NCI-H146 treated with DMSO at 0.1 percent for 48 hours (cell line): ENCODE measurements around the gene LHX8.
"Not testable (repeated sequence)": the region's sequence is repeated elsewhere in the genome, so short reads cannot be mapped to it uniquely, and the experiment has no call there.

Source experiments
- DNase-seq: peaks from one replicate; lab custom pipeline; 2025; ENCODE audit not compliant: unreplicated experiment; lab: John Stamatoyannopoulos, UW

Gene LHX8

DNA sequence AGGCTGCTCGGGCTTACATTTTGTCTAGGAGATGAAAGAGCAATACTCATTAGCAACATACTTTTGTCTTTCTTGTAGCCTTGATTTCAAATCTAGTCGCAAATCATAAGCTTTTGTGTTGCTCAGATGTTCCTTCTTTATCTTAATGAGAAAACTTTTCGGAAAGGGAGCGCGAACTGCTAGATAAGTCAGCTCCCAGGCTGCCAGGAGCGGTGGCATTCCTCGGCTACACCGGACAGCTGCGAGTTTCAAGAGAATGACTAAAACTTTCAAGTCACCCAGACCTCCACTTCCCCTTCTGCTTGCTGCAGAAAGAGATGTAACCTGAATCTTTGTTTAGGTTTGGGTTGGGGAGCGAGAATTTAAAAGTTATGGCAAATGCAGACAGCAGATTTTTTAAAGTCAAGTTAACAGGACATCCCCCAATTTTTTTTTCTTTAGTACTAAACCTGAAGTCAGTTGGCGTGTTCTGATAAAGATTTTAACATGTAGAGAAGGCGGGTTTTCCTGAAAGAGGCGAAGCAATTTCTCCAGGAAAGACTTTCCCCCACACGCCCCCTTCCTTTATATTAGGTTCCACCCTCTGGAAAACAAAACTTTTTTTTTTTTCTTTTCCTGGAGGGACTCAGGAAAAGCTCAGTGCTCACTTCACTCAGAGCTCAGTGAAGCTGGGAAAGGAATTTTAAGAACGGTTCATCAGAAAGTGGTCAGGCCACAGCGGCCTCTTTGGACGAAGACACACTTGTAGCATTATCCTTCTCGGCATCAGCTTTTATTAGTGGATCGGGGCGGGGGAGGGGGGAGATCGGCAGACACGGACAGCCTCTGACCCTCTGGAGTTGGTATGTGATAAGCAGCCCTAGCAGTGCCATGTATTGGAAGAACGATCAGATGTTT is at the start of gene LHX8:
Gene LHX8, plus strand, starts transcription at position 639 of the 897 bp plus-strand sequence. CDS start 2,227 bp downstream, outside the sequence.
- no peak for DNase-seq

DNA sequence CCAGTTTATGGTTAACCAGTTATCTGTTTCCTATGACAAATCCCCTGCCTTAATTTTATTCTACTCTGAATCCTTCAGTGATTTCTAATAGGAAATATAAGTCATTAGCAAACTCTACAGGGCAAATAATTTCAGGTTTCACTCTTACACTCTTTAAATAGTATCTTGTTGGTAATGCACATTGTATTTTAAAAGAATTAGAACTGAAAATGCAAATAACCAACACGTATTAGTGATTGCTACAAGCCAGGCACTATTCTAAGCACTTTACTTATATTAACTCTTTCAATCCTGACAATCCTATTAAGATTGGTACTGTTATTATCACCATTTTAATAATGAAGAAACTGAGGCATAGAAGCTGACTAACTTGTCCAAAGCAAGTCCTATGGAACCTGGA is 48.3 kb upstream of the LHX8 start:
- no peak for DNase-seq

DNA sequence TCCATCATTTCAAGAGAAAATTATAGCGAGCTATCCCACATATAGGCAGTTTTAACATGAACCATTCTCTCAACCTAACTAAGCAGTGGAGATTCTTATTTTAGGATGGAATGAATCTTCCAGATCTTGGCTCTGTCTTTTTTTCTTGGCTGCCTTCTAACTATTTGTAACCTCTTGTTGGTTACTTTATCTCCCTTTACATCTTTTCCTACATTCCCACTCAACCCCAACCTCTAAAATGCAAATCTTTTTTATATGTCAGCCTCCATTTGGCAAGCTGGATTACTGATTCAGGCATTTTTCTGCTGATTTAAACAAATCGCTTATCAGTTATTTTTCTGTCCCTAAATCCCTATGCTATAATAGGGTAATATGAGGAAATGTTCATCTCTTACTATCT is 46.9 kb upstream of the LHX8 start:
- no peak for DNase-seq

DNA sequence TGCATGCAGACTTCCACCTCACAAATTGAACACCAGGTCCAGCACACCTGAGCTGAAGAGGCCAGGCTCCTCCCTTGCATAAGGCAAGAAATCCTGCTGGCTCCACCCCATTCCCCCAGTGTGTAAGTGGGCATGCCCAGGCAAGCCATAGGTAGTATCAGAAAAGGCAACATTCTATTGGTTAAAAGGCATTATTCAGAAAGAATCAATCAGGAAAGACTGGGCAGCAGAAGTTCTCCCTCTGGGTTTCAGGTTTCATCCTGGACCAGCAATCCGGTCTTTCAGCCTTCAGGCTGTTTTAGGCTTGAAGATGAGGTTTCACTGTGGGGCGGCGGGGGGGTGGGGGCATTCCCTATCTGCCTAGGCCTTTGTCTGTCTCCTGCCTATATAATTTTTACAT is 42.0 kb upstream of the LHX8 start:
- DNase-seq = peak; percentile 22

DNA sequence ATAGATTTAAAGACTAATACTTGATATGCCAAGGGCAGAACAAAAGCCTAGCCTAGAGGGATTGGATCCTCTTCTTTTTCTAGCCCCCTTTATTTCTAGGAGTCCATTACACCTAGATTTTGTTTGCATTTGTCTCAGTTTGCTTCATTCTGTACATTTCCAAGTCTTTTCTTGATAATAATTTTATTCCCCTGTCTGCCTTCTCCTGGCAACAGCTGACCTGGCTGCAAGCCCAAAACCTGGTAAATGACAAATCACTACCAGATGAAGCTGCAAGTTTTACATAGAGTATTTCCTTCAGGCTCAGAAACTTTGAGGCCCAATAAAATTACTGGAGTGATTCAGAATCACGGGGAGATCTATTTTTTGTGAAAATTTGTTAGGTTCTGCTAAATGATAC is 36.5 kb upstream of the LHX8 start:
- DNase-seq = no peak

DNA sequence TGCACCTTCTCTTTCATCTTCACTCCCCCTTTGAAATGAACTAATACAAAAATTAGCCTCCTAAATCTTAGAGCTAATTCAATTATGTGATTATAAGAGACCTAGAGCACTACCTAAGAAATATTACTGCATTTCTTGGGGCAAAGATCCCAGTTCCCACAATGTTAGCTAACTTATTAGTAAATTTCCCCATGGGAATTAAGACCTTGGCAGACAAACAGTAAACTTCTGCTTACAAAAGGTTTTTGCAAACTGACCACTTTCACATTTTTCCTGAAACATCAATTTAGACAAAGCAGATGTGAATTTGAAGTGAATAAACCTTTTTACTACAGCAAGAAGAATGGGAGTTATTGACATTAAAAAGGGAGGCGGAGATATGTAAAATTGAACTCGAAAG is 34.6 kb upstream of the LHX8 start:
- no peak for DNase-seq

DNA sequence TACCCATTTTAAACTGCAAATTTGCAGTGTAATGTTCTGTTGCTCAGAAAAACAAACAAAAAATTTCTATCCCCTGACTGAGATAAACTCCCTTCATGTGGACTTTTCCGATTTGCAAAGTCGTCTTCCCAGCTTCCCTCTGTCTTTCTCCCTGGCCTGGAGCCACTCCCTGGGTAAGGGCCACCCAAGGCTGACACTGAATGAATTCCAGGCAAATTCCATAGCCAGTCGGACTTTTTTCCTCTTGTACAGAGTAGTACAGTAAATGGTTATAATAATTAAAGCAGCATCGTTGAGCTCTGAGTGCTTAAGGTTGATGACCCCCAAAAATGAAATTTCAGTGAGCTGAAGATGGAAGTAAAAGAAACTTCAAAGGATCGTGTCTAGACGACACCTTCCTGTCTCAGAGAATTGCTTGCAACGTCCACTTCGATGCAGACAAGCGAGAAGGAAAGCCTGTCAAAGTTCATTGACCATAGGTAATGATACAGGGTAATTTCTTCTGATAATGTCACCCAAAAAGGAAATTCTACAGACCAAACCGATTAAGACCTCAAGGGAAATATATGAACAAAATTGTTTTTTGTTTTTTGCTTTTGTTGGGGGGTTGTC is 33.6 kb upstream of the LHX8 start:
- DNase-seq = no peak

DNA sequence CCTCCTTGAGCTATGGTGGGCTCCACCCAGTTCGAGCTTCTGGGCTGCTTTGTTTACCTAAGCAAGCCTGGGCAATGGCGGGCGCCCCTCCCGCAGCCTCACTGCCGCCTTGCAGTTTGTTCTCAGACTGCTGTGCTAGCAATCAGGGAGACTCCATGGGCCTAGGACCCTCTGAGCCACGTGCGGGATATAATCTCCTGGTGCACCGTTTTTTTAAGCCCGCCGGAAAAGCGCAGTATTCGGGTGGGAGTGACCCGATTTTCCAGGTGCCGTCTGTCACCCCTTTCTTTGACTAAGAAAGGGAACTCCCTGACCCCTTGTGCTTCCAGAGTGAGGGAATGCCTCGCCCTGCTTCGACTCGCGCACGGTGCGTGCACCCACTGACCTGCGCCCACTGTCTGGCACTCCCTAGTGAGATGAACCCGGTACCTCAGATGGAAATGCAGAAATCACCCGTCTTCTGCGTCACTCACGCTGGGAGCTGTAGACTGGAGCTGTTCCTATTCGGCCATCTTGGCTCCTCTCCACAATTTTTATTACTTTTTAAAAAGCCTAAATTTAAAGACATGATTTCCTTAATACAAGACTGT is 21.7 kb upstream of the LHX8 start:
- DNase-seq = not testable (repeated sequence)

DNA sequence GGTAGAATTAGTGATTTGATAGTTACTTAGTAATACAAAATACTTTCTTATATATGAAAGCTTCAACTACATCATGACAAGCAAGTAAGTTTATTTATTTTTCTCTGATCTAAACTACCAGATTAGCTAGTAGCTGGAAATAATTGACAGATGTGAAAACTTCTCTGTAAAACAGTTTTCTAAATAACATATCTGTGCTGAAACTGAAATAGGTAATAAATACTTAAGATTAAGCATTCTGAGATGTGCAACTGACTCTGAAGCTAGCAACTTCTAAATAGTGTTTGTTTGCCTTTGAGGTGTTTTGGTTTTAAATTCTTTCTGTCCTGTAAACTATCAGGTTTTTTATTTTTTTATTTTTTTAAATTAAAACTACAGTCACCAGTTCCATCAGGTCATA is 18.5 kb upstream of the LHX8 start:
- DNase-seq = no peak

DNA sequence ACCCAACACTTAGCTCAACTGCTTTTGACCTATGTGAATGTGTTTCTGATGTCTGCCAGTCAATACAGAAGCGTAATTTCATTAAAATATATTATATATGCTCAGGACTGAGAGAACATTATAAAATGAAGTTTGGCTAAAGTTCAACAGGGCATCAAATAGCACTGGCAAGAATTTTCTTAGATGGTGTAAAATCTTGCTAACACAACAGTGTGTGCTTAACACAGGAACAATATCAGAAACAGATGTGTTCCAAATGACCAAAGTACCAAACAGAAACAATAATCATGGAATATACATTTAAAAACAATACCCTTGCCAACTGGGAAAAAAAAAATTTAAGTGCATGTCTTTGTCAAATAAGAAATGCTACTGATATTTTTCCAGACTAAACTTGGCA is 10.4 kb upstream of the LHX8 start:
- no peak for DNase-seq

DNA sequence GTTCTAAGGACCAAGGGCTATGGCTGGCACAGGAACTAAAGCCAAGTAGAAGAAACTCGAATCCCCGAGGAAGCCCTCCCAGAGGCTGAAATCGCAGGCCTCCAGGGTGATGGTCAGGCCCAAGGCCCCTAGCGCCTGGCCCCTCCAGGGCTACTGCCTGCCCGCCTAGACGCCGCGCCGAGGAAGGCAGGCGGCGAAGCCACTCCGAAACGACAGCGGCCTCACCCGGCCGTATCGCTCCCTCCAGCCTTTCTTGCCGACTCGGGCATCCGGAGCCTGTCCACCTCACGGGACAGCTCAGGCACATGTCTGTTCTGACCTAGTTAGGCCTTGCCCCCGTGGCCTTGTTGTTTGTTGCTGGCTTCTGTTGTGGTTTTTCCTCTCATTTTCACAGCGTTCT is 9.7 kb upstream of the LHX8 start:
- DNase-seq = no peak

DNA sequence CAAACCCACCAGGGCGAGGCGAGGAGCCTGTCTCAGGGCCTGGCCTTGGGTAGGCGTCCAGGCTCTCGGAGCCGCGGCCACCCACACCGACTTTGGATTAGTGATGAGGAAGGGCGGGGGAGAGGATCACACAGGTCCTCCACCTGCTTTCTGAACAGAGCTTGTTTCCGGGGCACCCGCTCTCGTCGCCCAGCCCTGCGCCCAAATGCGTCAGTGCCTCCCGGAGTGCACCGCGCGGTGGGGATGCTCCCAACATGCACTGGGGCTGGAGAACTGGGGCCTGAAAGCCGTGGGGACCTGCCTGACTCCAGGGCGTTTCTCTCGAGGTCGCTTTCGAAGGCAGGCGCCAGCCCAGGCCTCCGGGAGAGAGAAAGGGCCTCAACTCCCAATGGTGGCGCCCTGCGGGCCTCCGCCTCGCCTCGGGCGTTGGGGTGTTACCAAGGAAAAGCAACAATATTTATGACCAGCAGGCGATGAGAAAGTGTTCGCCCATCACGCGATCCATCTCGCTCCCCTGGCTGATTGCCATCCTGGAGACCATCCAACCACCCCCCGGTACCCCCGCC is 8.9 kb upstream of the LHX8 start:
- no peak for DNase-seq

DNA sequence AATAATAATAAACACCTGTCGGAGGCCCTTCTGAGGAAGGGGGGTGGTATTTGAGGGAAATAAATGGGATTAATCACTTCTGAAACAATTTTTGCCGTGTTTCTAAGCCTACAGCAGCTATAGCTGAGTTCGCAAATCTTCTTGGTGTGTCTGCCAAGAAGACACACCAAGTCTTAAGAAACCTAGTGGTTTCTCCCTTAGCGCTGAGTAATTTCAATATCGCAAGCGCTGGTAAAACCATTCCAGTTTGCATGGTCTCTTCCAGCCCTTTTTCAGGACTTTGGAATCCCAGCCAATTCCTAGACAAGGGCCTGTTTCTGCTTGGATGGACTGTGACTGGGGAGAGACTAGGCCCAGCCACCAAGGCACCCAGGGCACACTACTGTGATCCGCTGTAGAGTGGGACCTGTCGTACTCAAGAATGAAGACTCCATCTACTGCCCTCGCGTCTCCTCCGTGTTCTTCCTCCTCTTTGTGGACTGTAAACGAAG is 7.5 kb upstream of the LHX8 start:
- DNase-seq = no peak

DNA sequence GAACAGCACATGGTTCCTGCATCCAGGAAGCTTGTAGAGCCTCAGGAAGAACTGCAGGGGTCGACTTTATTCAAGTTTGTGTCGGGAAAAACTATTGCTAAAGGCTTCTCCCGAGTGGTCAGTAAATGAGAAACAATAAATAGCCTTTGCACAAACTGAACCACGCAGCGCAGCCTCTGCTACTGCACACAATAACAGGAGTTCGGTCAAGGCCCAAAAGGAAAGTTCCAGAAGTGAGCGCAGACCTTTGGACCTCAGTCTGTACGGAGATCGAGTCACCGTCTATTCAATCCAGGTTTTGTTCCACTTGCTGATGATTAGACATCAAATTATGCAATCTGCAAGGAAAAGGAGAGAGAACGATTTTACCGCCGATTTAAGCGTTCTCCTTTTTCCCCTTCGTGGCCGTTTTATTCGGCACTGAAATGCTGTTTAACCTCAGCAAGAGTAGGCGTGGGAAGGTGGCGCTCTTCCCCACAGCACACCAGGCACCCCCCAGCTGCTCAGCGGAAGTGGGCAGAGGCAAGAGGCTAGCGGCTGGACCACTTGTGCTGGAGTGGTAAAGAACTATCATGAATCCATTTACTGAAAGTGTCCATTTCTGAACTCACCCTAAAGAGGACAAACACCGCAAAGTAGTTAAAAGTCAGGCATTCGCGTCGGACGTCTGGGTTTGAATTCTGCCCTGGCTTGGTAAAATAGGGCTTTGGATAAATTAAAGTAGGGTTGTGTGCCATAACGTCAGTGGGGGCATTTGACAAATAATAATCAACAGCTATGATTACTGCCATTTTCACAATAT is 6.1 kb upstream of the LHX8 start:
- no peak for DNase-seq

DNA sequence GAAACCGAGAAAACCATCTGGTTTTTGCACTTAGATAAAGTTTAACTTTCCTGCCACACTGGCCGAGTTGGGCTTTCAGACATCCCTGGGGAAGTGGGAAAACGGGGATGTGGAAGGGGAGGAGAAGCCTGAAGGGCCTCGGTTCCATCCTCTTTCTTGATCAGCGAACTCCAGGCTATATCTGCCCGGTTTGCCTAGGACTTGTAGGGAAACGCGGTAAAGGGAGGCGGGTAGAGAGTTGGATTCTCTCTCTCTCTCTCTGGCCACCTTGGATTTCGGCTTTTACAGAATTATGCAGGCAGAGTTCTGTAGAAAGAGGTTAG is 4.6 kb upstream of the LHX8 start:
- DNase-seq = no peak

DNA sequence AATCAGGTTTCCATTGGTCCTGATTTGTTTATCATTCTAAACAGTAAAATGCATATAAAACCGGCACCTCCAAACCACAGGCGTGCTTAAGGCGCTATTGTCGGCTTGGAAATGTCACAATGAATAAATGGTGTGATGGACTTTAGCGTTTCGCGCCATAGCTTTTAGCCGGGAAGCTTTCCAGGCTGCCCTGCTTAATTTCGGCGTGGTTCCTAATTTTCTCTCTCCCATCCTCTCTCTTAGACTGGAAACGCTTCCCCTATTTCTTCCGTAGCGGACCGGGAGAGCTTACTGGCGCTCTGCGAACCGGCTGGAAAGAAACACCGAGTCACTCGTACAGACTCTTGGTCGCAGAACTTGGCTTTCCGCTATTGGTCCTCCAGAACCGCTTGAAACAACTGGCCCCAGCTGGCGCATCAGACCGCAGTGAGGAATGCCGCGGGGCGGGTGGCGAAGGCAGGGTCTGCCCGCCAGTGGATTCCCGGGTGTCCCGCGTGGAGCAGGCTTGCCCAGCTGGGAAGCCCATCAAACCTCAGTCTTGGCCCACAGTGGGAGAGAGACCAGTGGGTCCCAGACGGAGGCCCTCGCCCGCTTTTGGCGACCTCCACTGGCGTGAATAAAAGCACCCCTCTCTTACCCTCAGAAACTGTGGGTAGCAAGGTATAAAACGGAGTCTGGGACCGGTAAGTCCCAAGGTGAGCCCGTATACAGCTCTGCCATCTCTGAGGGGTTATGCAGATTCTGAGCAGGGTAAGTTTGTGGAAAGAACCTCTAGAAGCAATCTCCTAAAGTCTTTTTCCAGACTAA is 4.0 kb upstream of the LHX8 start:
- DNase-seq = no peak

DNA sequence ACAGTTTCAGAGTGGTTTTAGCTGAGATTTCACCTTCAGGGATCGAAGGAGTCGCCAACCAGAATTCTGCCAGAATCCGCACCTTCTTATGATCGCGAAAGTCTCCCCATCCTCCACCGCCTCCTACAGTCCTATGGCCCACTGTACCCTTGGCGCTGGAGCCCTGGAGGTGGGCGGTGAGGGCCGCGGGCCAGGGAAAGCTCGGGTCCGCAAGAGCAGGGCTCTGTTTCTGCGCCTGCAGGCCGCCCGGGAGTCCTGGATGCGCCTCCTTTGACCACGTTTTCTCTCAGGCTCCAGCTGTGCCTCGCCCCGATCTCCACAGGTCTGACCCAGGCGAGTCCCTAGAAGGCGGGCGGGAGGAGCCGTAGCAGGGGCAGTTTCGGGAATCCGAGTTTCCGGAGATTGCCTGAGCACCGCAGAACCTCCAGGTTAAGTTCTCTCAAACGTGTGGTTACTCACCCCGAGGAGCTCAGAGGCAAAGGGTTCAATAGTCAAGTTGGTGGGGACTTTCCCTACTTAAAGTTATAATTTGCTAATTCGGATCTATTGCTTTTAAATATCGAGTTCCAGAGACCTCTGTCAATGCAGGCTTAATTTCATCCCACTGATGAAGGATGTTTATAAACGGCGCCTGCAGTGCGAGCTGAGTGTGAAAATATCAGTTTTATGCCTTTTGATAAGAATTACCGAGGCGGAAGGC is 3.2 kb upstream of the LHX8 start:
- no peak for DNase-seq

DNA sequence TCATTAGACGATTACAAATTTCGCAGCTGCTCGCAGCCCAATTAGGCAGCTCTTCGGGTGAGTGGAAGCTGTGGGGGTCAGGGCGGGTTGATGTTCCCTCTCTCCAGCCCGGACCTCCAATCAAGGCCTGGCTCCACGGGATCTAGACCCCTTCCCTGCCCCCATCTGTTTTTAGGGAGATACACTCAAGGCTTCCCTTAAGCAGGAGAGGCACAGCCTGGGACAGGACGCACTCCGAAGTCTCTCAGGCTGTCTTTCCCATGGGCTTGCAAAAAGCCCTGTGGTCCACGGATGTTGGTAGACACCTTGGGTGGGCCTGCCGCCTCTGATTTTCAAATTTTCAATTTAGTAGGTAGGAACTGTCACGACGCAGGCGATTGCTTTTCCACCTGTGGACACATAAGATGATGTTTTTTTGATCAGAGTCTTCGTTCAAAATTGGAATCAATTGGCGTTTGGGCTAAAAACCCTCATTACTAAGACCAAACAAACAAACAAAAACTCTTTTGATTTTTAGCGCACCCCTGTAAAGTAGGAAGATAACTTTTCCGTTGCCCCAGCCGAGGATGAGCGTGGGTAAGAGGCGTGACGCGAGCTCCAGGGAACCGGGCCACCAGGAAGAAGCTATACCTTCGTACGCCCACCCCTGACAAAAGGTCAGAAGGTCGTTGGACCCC is 2.5 kb upstream of the LHX8 start:
- DNase-seq = no peak

DNA sequence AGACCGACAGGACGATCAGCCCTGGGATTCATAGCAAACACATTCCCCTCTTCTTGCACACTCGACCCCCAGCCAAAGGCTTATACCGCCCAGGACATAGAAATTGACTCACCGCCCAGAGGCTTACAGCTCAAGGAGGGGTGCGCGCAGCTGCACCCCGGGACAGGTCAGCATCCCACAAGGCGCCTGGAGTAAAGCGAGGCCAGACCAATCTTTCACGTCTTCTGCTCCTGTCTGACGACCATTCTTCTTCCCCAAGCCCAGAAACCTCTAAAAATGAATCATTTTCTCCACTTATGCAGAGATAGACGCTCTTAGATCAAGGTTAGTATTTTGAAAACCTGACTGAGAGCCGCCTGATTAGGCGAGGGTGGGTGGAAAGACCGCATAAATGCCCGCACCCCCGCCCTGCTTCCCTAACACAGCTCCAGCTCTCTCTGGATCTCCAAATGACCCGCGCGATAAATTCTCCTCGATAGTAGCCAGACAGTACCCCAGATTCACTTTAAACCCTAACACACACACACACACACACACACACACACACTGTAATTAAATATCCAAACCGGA is 1.9 kb upstream of the LHX8 start:
- no peak for DNase-seq
